Heart left ventricle (tissue), 16 donors: ENCODE data around the gene GADD45G. TPM values are rescaled to one million over a fixed set of nuclear protein-coding genes. Genes with fewer than 3 reads are reported as not detected.

Source experiments
- ATAC-seq, 4 donors: fragments of 200-7000 bp; cut with Tn5 transposase; one replicate each; pipeline ENCODE4 v1.9.1; 2020 to 2022; ENCODE audit warnings: moderate library complexity in 4 of 4, mild to moderate bottlenecking in 3 of 4, moderate number of reproducible peaks in 1 of 4
- DNase-seq, 5 donors: peaks; one replicate each; pipeline ENCODE4 v3.0.0-alpha.2; 2020
- H3K27ac ChIP-seq, 12 donors: fragments of 200-600 bp; sonication (generic) in 4 of 12; one replicate each; pipeline versions ENCODE4 v1.5.0 to v1.8.0; 2016 to 2022; ENCODE audit warnings: mild to moderate bottlenecking in 2 of 12
- H3K27me3 ChIP-seq, 9 donors: fragments of 200-600 bp; sonication (generic) in 2 of 9; one replicate each; pipeline versions ENCODE4 v1.5.1 to v1.8.0; 2016 to 2022; ENCODE audit warnings: mild to moderate bottlenecking in 3 of 9
- H3K36me3 ChIP-seq, 9 donors: fragments of 200-600 bp; sonication (generic) in 2 of 9; one replicate each; pipeline versions ENCODE4 v1.5.0 to v1.8.0; 2018 to 2022; ENCODE audit warnings: mild to moderate bottlenecking in 2 of 9
- H3K4me1 ChIP-seq, 12 donors: fragments of 200-600 bp; sonication (generic) in 4 of 12; one replicate each; pipeline versions ENCODE4 v1.5.0 to v1.8.0; 2016 to 2022; ENCODE audit warnings: mild to moderate bottlenecking in 3 of 12
- H3K4me3 ChIP-seq, 12 donors: fragments of 200-600 bp; sonication (generic) in 4 of 12; one replicate each; pipeline versions ENCODE4 v1.5.0 to v1.8.0; 2017 to 2022; ENCODE audit warnings: mild to moderate bottlenecking in 9 of 12, moderate library complexity in 4 of 12
- H3K9me3 ChIP-seq, 12 donors: fragments of 200-600 bp; sonication (generic) in 4 of 12; one replicate each; pipeline versions ENCODE4 v1.5.0 to v1.8.0; 2016 to 2022; ENCODE audit warnings: mild to moderate bottlenecking in 1 of 12
- CTCF ChIP-seq, 12 donors: fragments of 200-600 bp; sonication (generic) in 4 of 12; IDR thresholded peaks; one replicate each; pipeline versions ENCODE4 v1.5.0 to v1.8.0; 2018 to 2022; ENCODE audit warnings: antibody characterized with exemption in 12 of 12, mild to moderate bottlenecking in 5 of 12
- POLR2A ChIP-seq, 2 donors: fragments of 450-650 bp; IDR thresholded peaks; one replicate each; pipeline ENCODE4 v1.6.1; 2017; ENCODE audit warnings: antibody characterized with exemption in 2 of 2, mild to moderate bottlenecking in 2 of 2, moderate library complexity in 2 of 2
- WGBS, 4 donors: extraction: QIAGEN DNeasy Blood & Tissue Kit in 2 of 4; methylation state at CpG; one replicate each; pipeline versions ENCODE4 v1.1.5 to v1.1.7; 2013 to 2018; 5-methylcytosine and 5-hydroxymethylcytosine counted together
- intact Hi-C, 10 donors: fragments of 100-400 bp; cut with DNase I; formaldehyde crosslinking; loops; one replicate each; pipeline versions ENCODE4 v1.11.1 to v1.14.2; 2022
- polyA plus RNA-seq, 2 donors: library from polyadenylated mRNA; stranded (reverse); fragments of 200-250 nt; gene quantifications; one replicate each; pipeline ENCODE4 v1.2.3, GENCODE V29; 2013
- total RNA-seq, 9 donors: library from RNA; depleted of rRNA in 2 of 9; stranded (reverse); fragments of >200 nt in 2 of 9; fragmentation: NEBNext Ultra II Directional in 3 of 9; extraction: Animal tissue kit (Norgen Biotek cat#: 25700) in 3 of 9; gene quantifications; one replicate each; pipeline versions ENCODE4 v1.1.0 to v1.2.4, GENCODE V29; 2016 to 2023
- donor health status: ischemic (EF 13 %, LVEDD 7.1; RV severe dilation, severe dysfunction).
- donor health status: healthy with polysubstance abuse.
- donor health status: DM: no; HTN: yes; CAD: no.
- donor health status: DM: no; HTN: no; CAD: no.
- donor health status: ischemic (EF 25% LVEDD 6.9; RV normal size, moderate dysfunction).
- donor health status: ischemic (EF 25% LVEDD 5.7; RV mildly dilated, moderate dysfunction).
- donor health status: healthy.
- donor health status: DM: yes; HTN: yes; CAD: no.
- donor health status: ischemic (EF 35%, LVEDD 5.7; RV mildly dilated, moderate dysfunction).
- donor health status: nonischemic (EF 11% LVEDD 7.7; RV severe dilation, severe dysfunction).
- donor health status: DM: yes; HTN: yes; CAD: no.
- donor health status: PGD.
- donor health status: ischemic (EF 29% LVEDD 5.4; RV normal size, mild dysfunction).
- donor health status: nonischemic (EF 23%, LVEDD 6.1; RV moderate dilation, normal function).

The GADD45G gene
- total and polyA plus RNA-seq, 11 donors, result 9.9 to 118 (median 17.7) TPM

GRCh38 chr9:89592963-89593726 lies 11.7 kb upstream of the GADD45G start:
- Histone ChIP-seq H3K36me3 (no peaks in the 10 kb centered on the region), H3K27me3 (peaks cover 0 to 6% (median 0%) of the 10 kb centered on the region in 9 donors), H3K9me3 (no peaks in the 10 kb centered on the region), H3K27ac (no peak overlapping the region), H3K4me1 (no peaks in the 10 kb centered on the region), H3K4me3 (no peak overlapping the region)
- TF ChIP-seq POLR2A (IDR thresholded peaks at IDR 0.05), result no peak
- intact Hi-C loops, result loop anchor here in 5 of 10 donors (10.0 kb wide), 5 partner anchors 632 to 1272 kb away; partner anchors contain the start of gene DIRAS2 (in 1 of the 5)
- ATAC-seq (no peak), DNase-seq (no peak)
- WGBS, 4 donors, result 60 to 71% (median 67%) methylated on average over 8 to 13 of the region's 13 CpGs

GRCh38 chr9:89593727-89594427 lies 10.9 kb upstream of the GADD45G start:
- WGBS, 4 donors, result 41 to 48% (median 44%) methylated on average over 9 to 14 of the region's 14 CpGs
- H3K9me3 ChIP-seq, result no peaks in the 10 kb centered on the region
- H3K4me1 ChIP-seq, result no peaks in the 10 kb centered on the region
- H3K36me3 ChIP-seq, result no peaks in the 10 kb centered on the region
- intact Hi-C loops, result loop anchor here in 5 of 10 donors (10.0 kb wide), 5 partner anchors 631 to 1271 kb away; partner anchors contain the start of gene DIRAS2 (in 1 of the 5)
- ATAC-seq (peak; percentile 48 to 59 (median 56)), DNase-seq (peak in 3 of 5 donors; percentile 29 to 57 (median 52))
- H3K4me3 ChIP-seq, result no peak overlapping the region
- peak; percentile 31 to 66 (median 49) for TF ChIP-seq CTCF (IDR thresholded peaks at IDR 0.05)
- no peak for TF ChIP-seq POLR2A (IDR thresholded peaks at IDR 0.05)
- H3K27ac ChIP-seq, result no peak overlapping the region
- H3K27me3 ChIP-seq, result peaks cover 0 to 6% (median 0%) of the 10 kb centered on the region in 9 donors

GRCh38 chr9:89594811-89595550 lies 9.8 kb upstream of the GADD45G start:
- ATAC-seq, result no peak

More at GRCh38 chr9:89594811-89595550, 9.8 kb upstream of the GADD45G start:
- Histone ChIP-seq H3K9me3 (no peaks in the 10 kb centered on the region), H3K27me3 (peaks cover 0 to 6% (median 0%) of the 10 kb centered on the region in 9 donors), H3K36me3 (no peaks in the 10 kb centered on the region), H3K4me3 (no peak overlapping the region), H3K27ac (no peak overlapping the region), H3K4me1 (no peaks in the 10 kb centered on the region)
- no peak for DNase-seq
- intact Hi-C loops, result loop anchor here in 8 of 10 donors (5.0 to 10.0 kb wide), 6 partner anchors 630 to 1277 kb away; partner anchors contain the start of gene DIRAS2 (in 1 of the 8)
- WGBS, 4 donors, result 86 to 90% (median 87%) methylated on average over 8 of the region's 8 CpGs
- TF ChIP-seq CTCF (IDR thresholded peaks at IDR 0.05) (no peak), POLR2A (IDR thresholded peaks at IDR 0.05) (no peak)
